Peyer's patch (tissue), 4 donors: ENCODE results near the gene AJM1.

Source experiments
- POLR2A ChIP-seq, 2 donors: fragments of 450-650 bp; IDR thresholded peaks; one replicate each; pipeline ENCODE4 v1.5.1; 2017; ENCODE audit warnings: antibody characterized with exemption in 2 of 2, mild to moderate bottlenecking in 2 of 2, moderate library complexity in 2 of 2
- TF ChIP-seq, protein P1 (sequence below), 6 experiments: fragments of 450-650 bp in 4 of 6; fragments of 200-600 bp in 2 of 6; sonication (generic) in 1 of 6; IDR thresholded peaks; one replicate each; pipeline ENCODE4 v1.5.1; 2017 to 2019; ENCODE audit warnings: antibody characterized with exemption in 6 of 6, mild to moderate bottlenecking in 3 of 6, moderate library complexity in 1 of 6

- TF ChIP-seq, protein P1, sequence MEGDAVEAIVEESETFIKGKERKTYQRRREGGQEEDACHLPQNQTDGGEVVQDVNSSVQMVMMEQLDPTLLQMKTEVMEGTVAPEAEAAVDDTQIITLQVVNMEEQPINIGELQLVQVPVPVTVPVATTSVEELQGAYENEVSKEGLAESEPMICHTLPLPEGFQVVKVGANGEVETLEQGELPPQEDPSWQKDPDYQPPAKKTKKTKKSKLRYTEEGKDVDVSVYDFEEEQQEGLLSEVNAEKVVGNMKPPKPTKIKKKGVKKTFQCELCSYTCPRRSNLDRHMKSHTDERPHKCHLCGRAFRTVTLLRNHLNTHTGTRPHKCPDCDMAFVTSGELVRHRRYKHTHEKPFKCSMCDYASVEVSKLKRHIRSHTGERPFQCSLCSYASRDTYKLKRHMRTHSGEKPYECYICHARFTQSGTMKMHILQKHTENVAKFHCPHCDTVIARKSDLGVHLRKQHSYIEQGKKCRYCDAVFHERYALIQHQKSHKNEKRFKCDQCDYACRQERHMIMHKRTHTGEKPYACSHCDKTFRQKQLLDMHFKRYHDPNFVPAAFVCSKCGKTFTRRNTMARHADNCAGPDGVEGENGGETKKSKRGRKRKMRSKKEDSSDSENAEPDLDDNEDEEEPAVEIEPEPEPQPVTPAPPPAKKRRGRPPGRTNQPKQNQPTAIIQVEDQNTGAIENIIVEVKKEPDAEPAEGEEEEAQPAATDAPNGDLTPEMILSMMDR (IDR thresholded peaks at IDR 0.05): no peak
- no peak for TF ChIP-seq POLR2A (IDR thresholded peaks at IDR 0.05)
Measured at GRCh38 chr9:136820971-136821825, 21.1 kb upstream of the AJM1 start.
